ENCODE results near the gene SELENOO. TPM values are rescaled to one million over a fixed set of nuclear protein-coding genes. Genes with fewer than 3 reads are reported as not detected.

Gene SELENOO
- total RNA-seq, 1 donor from 2014 or later: 24.5 TPM

- Mint-ChIP-seq H3K36me3 (ENCODE audit: low read depth) (peaks cover 7% of the 10 kb centered on the region), H3K9me3 (no peaks in the 10 kb centered on the region), H3K4me3 (no peak overlapping the region), H3K27ac (ENCODE audit: unreplicated experiment) (no peak overlapping the region), H3K4me1 (no peaks in the 10 kb centered on the region), H3K27me3 (ENCODE audit: low read depth) (no peaks in the 10 kb centered on the region)
- TF ChIP-seq CTCF (conservative IDR thresholded peaks at IDR 0.05): no peak
- no peak for DNase-seq (ENCODE audit: low read depth, low spot score)
Observed at GRCh38 chr22:50221410-50222300, 20.8 kb downstream of the SELENOO start.

- no peaks in the 10 kb centered on the region for H3K9me3 Mint-ChIP-seq
- no peaks in the 10 kb centered on the region for H3K4me1 Mint-ChIP-seq
- H3K36me3 Mint-ChIP-seq (ENCODE audit: low read depth): peaks cover 7% of the 10 kb centered on the region
- no peak for DNase-seq (ENCODE audit: low read depth, low spot score)
- H3K27ac Mint-ChIP-seq (ENCODE audit: unreplicated experiment): no peak overlapping the region
- TF ChIP-seq CTCF (conservative IDR thresholded peaks at IDR 0.05): no peak
- H3K4me3 Mint-ChIP-seq: no peak overlapping the region
- H3K27me3 Mint-ChIP-seq (ENCODE audit: low read depth): no peaks in the 10 kb centered on the region
Observed at GRCh38 chr22:50222508-50222907, 21.7 kb downstream of the SELENOO start.

- H3K4me1 Mint-ChIP-seq: no peaks in the 10 kb centered on the region
- H3K27ac Mint-ChIP-seq (ENCODE audit: unreplicated experiment): no peak overlapping the region
- no peak for TF ChIP-seq CTCF (conservative IDR thresholded peaks at IDR 0.05)
- DNase-seq (ENCODE audit: low read depth, low spot score): no peak
- peak overlapping the region; percentile 23 for H3K4me3 Mint-ChIP-seq
- H3K9me3 Mint-ChIP-seq: no peaks in the 10 kb centered on the region
- H3K36me3 Mint-ChIP-seq (ENCODE audit: low read depth): peaks cover 7% of the 10 kb centered on the region
- H3K27me3 Mint-ChIP-seq (ENCODE audit: low read depth): no peaks in the 10 kb centered on the region
Observed at GRCh38 chr22:50224071-50224470, 23.3 kb downstream of the SELENOO start.

GRCh38 chr22:50225200-50225969 is 24.6 kb downstream of the SELENOO start:
- no peak overlapping the region for H3K4me3 Mint-ChIP-seq

More at GRCh38 chr22:50225200-50225969, 24.6 kb downstream of the SELENOO start:
- Mint-ChIP-seq H3K27ac (ENCODE audit: unreplicated experiment) (no peak overlapping the region), H3K27me3 (ENCODE audit: low read depth) (no peaks in the 10 kb centered on the region), H3K36me3 (ENCODE audit: low read depth) (peaks cover 7% of the 10 kb centered on the region), H3K9me3 (no peaks in the 10 kb centered on the region), H3K4me1 (no peaks in the 10 kb centered on the region)
- DNase-seq (ENCODE audit: low read depth, low spot score): no peak
- no peak for TF ChIP-seq CTCF (conservative IDR thresholded peaks at IDR 0.05)
